Ishikawa (cell line): ENCODE data around the gene RIOX2.

Experiments used
- CREB1 ChIP-seq: IDR thresholded peaks from 2 replicates; pipeline ENCODE4 v1.6.1; 2012; ENCODE audit warnings: low read depth
- FOXM1 ChIP-seq: IDR thresholded peaks from 2 replicates; pipeline ENCODE4 v1.6.1; 2012; ENCODE audit warnings: low read depth, borderline replicate concordance
- RAD21 ChIP-seq: IDR thresholded peaks from 2 replicates; pipeline ENCODE4 v1.6.1; 2012; ENCODE audit warnings: low read depth
- TAF1 ChIP-seq: IDR thresholded peaks from 2 replicates; pipeline ENCODE4 v1.6.1; 2012; ENCODE audit warnings: low read depth, mild to moderate bottlenecking
- TCF12 ChIP-seq: IDR thresholded peaks from 2 replicates; pipeline ENCODE4 v1.6.1; 2012; ENCODE audit warnings: low read depth
- TF ChIP-seq, protein P1 (sequence below): IDR thresholded peaks from 2 replicates; pipeline ENCODE4 v1.6.1; 2012; ENCODE audit warnings: low read depth, mild to moderate bottlenecking
- TF ChIP-seq, protein P2 (sequence below): IDR thresholded peaks from 2 replicates; pipeline ENCODE4 v1.6.1; 2012

DNA sequence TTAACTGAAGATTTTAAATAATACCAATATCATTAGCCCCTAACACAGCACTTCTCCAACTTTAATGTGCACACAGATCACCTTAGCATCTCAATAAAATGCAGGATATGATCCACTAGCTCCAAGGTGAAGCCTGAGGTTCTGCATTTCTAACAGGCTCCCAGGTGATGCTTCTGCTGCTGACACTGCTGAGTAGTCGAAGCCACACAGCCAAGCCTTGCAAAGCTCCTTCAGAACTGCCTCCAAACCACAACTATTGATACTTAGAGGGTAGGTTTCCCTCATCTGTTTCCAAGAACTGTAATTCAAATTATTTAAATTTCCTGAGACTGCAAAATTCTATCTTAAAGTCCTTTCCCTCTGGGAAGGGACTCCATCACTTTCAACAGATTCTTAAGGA, 3.9 kb downstream of the RIOX2 start:
- TF ChIP-seq, protein P1, sequence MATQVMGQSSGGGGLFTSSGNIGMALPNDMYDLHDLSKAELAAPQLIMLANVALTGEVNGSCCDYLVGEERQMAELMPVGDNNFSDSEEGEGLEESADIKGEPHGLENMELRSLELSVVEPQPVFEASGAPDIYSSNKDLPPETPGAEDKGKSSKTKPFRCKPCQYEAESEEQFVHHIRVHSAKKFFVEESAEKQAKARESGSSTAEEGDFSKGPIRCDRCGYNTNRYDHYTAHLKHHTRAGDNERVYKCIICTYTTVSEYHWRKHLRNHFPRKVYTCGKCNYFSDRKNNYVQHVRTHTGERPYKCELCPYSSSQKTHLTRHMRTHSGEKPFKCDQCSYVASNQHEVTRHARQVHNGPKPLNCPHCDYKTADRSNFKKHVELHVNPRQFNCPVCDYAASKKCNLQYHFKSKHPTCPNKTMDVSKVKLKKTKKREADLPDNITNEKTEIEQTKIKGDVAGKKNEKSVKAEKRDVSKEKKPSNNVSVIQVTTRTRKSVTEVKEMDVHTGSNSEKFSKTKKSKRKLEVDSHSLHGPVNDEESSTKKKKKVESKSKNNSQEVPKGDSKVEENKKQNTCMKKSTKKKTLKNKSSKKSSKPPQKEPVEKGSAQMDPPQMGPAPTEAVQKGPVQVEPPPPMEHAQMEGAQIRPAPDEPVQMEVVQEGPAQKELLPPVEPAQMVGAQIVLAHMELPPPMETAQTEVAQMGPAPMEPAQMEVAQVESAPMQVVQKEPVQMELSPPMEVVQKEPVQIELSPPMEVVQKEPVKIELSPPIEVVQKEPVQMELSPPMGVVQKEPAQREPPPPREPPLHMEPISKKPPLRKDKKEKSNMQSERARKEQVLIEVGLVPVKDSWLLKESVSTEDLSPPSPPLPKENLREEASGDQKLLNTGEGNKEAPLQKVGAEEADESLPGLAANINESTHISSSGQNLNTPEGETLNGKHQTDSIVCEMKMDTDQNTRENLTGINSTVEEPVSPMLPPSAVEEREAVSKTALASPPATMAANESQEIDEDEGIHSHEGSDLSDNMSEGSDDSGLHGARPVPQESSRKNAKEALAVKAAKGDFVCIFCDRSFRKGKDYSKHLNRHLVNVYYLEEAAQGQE, result no peak
- no peak for TF ChIP-seq TAF1
- no peak for TF ChIP-seq TCF12
- TF ChIP-seq RAD21, result no peak
- TF ChIP-seq, protein P2, sequence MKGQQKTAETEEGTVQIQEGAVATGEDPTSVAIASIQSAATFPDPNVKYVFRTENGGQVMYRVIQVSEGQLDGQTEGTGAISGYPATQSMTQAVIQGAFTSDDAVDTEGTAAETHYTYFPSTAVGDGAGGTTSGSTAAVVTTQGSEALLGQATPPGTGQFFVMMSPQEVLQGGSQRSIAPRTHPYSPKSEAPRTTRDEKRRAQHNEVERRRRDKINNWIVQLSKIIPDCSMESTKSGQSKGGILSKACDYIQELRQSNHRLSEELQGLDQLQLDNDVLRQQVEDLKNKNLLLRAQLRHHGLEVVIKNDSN, result no peak
- TF ChIP-seq FOXM1, result no peak
- TF ChIP-seq CREB1, result no peak
